ENCODE data around the gene HAPLN2. TPM values are rescaled to one million over a fixed set of nuclear protein-coding genes. Genes with fewer than 3 reads are reported as not detected.

Gene HAPLN2
- polyA plus RNA-seq, 1 donor (not counting 4 experiments of a cell fraction or from before 2014, with no cell fraction given) = not detected

GRCh38 chr1:156660752-156661112, 41.5 kb downstream of the HAPLN2 start:
- H3K79me2 ChIP-seq (ENCODE audit: control insufficient read depth, insufficient read depth, low read length) = no peaks in the 10 kb centered on the region
- H2AFZ ChIP-seq (ENCODE audit: control insufficient read depth, low read length) = no peak overlapping the region
- dilution Hi-C loops (cut with MboI; ENCODE audit: extremely low pct_ligation_motif_present, low sequenced_read_pairs) = no loop called here
- H3K9me1 ChIP-seq (ENCODE audit: control insufficient read depth, extremely low read depth, insufficient read depth, low read length) = no peaks in the 10 kb centered on the region
- no peak overlapping the region for H3K9ac ChIP-seq (ENCODE audit: control insufficient read depth, extremely low read depth, insufficient read depth, low read length)
- no peak for DNase-seq (ENCODE audit: low read depth, low spot score)
- peaks cover 4% of the 10 kb centered on the region for H4K20me1 ChIP-seq (ENCODE audit: control insufficient read depth, extremely low read depth, insufficient read depth, low read length)
- TF ChIP-seq CTCF (optimal IDR thresholded peaks at IDR 0.05 in 1 of 3, IDR thresholded peaks at IDR 0.05 in 1 of 3, conservative IDR thresholded peaks at IDR 0.05 in 1 of 3; ENCODE audit: extremely low read depth in 1 of 3, insufficient read depth in 2 of 3, low read length in 3 of 3) (no peak), EZH2 (IDR thresholded peaks at IDR 0.05; ENCODE audit: low read length) (no peak)
- H3K9me3 ChIP-seq (ENCODE audit: control insufficient read depth, low read depth, low read length) = no peaks in the 10 kb centered on the region
- H3K4me3 ChIP-seq (ENCODE audit: control insufficient read depth in 2 of 3, extremely low read depth in 1 of 3, insufficient read depth in 2 of 3, low read depth in 1 of 3, low read length in 3 of 3) = peak overlapping the region in 1 of 3 experiments; percentile 4
- peak overlapping the region; percentile 35 for H3K4me2 ChIP-seq (ENCODE audit: control insufficient read depth, extremely low read depth, insufficient read depth, low read depth, low read length)
- no peaks in the 10 kb centered on the region for H3K36me3 ChIP-seq (ENCODE audit: control insufficient read depth in 2 of 2, extremely low read depth in 1 of 2, insufficient read depth in 2 of 2, low read length in 2 of 2)
- H3K27me3 ChIP-seq (ENCODE audit: control insufficient read depth, extremely low read depth, insufficient read depth, low read length) = peaks cover 22% of the 10 kb centered on the region
- no peak for FAIRE-seq
- peaks cover 26% of the 10 kb centered on the region for H3K4me1 ChIP-seq (ENCODE audit: control insufficient read depth, extremely low read depth, insufficient read depth, low read length)
- peak overlapping the region; percentile 15 for H3K27ac ChIP-seq (ENCODE audit: control insufficient read depth, insufficient read depth, low read length)

GRCh38 chr1:156662005-156662799, 43.0 kb downstream of the HAPLN2 start:
- H3K27me3 ChIP-seq (ENCODE audit: control insufficient read depth, extremely low read depth, insufficient read depth, low read length) = peaks cover 8% of the 10 kb centered on the region
- H3K79me2 ChIP-seq (ENCODE audit: control insufficient read depth, insufficient read depth, low read length) = no peaks in the 10 kb centered on the region
- H3K9ac ChIP-seq (ENCODE audit: control insufficient read depth, extremely low read depth, insufficient read depth, low read length) = no peak overlapping the region
- H3K4me3 ChIP-seq (ENCODE audit: control insufficient read depth in 2 of 3, extremely low read depth in 1 of 3, insufficient read depth in 2 of 3, low read depth in 1 of 3, low read length in 3 of 3) = no peak overlapping the region
- no peaks in the 10 kb centered on the region for H4K20me1 ChIP-seq (ENCODE audit: control insufficient read depth, extremely low read depth, insufficient read depth, low read length)
- TF ChIP-seq EZH2 (IDR thresholded peaks at IDR 0.05; ENCODE audit: low read length) (no peak), CTCF (optimal IDR thresholded peaks at IDR 0.05 in 1 of 3, IDR thresholded peaks at IDR 0.05 in 1 of 3, conservative IDR thresholded peaks at IDR 0.05 in 1 of 3; ENCODE audit: extremely low read depth in 1 of 3, insufficient read depth in 2 of 3, low read length in 3 of 3) (no peak)
- no peak overlapping the region for H2AFZ ChIP-seq (ENCODE audit: control insufficient read depth, low read length)
- dilution Hi-C loops (cut with MboI; ENCODE audit: extremely low pct_ligation_motif_present, low sequenced_read_pairs) = no loop called here
- H3K27ac ChIP-seq (ENCODE audit: control insufficient read depth, insufficient read depth, low read length) = no peak overlapping the region
- no peak for DNase-seq (ENCODE audit: low read depth, low spot score)
- H3K4me2 ChIP-seq (ENCODE audit: control insufficient read depth, extremely low read depth, insufficient read depth, low read depth, low read length) = no peak overlapping the region
- no peaks in the 10 kb centered on the region for H3K9me1 ChIP-seq (ENCODE audit: control insufficient read depth, extremely low read depth, insufficient read depth, low read length)
- no peaks in the 10 kb centered on the region for H3K36me3 ChIP-seq (ENCODE audit: control insufficient read depth in 2 of 2, extremely low read depth in 1 of 2, insufficient read depth in 2 of 2, low read length in 2 of 2)
- peaks cover 23% of the 10 kb centered on the region for H3K4me1 ChIP-seq (ENCODE audit: control insufficient read depth, extremely low read depth, insufficient read depth, low read length)
- FAIRE-seq = no peak
- H3K9me3 ChIP-seq (ENCODE audit: control insufficient read depth, low read depth, low read length) = no peaks in the 10 kb centered on the region

Measured in keratinocyte (primary cell).